NCI-H524 (cell line): ENCODE data around the gene ZFYVE16.
"Not testable (repeated sequence)": the region's sequence is repeated elsewhere in the genome, so short reads cannot be mapped to it uniquely, and the experiment has no call there.

Experiments used
- DNase-seq, 2 experiments: peaks; one replicate each; lab custom pipeline; 2025; lab: John Stamatoyannopoulos, UW

Gene ZFYVE16

GRCh38 chr5:80409367-80409966 lies 1.6 kb downstream of the ZFYVE16 start:
- peak in 1 of 2 experiments; percentile 34 for DNase-seq

- DNase-seq: no peak
These were observed 3.8 kb downstream of the ZFYVE16 start for GRCh38 chr5:80411589-80412219.

- DNase-seq: no peak
These were observed 6.2 kb downstream of the ZFYVE16 start for GRCh38 chr5:80414113-80414512.

DNA sequence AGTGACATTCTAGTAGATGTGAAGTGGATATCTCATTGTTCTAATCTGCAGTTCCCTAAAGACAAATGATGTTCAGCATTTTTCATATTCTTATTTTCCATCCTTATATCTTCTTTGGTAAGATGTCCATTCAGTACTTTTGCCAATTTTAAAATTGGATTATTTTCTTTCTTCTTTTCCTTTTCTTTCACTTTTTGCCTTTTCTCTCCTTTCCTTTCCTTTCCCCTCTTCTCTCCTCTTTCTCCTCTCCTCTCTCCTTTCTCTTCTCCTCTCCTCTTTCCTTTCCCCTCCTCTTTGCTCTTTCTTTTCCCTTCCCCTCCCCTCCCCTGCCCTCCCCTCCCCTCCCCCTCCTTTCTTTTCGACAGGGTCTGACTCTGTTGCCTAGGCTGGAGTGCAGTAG lies 10.1 kb downstream of the ZFYVE16 start:
- no peak for DNase-seq

DNA sequence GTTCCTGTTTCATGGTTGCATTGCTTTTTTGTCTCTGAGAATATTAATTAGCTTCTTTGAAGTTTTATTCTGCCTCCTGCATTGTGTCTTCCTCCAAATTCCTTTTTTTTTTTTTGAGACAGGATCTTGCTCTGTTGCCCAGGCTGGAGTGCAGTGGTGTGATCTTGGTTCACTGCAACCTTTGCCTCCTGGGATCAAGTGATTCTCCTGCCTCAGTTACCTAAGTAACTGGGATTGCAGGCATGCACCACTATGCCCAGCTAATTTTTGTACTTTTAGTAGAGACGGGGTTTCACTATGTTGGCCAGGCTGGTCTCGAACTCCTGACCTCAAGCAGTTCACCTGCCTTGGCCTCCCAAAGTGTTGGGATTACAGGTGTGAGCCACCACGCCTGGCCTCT lies 16.5 kb downstream of the ZFYVE16 start:
- DNase-seq: not testable (repeated sequence)

DNA sequence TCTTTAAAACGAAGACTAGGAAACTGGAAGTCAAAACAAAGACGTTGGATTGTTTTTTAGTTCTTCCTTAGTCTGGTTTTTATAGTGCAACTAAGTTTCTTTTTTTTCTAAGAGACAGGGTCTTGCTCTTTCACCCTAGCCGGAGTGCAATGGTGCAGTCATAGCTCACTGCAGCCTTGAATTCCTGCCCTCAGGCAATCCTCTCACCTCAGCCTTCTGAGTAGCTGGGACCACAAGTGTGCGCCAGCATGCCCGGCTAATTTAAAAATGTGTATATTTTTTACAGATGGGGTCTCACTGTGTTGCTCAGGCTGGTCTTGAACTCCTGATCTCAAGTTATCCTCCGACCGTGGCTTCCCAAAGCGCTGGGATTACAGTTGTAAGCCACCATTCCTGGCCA lies 27.6 kb downstream of the ZFYVE16 start:
- DNase-seq: no peak

- DNase-seq: no peak
These were observed 29.5 kb downstream of the ZFYVE16 start for GRCh38 chr5:80437326-80437725.

- DNase-seq: no peak
These were observed 30.9 kb downstream of the ZFYVE16 start for GRCh38 chr5:80438739-80439138.

DNA sequence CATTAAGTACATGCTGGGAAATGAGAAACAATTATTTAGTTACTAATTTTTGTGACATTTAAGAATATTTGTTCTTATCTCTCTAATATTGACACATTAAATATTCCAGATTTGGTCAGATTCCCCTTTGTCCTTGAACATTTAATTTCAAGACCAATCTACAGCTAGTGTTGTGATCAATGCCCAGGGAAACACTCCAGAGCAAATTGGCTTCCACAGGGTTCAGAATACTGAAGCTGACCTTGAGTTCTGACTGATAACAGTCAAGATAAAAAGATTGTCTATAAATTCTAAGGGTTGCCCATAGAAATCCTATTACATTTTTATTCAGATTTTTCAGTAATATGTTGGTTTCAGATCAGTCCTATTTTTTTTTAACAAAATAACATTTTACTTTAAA lies 31.3 kb downstream of the ZFYVE16 start:
- no peak for DNase-seq

DNA sequence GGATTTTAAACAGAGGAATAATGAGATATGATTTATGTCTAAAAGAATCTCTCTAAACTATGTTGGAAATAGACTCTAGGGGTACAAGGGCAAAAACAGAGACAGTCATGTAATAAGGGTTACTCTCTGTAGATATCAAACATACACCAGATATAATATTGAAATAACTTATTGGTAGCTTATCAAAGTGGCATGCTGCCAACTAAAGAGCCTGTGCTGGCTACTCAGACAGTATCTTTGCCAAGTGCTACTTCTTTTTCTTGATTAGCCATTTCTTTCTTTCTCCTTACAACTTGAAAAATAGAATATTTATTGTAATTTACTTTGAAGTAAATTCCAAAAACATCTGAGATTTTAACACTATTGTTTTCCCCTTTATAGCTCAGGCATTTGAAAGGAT lies 34.9 kb downstream of the ZFYVE16 start:
- DNase-seq: no peak

GRCh38 chr5:80453366-80453765 lies 45.5 kb downstream of the ZFYVE16 start:
- no peak for DNase-seq

DNA sequence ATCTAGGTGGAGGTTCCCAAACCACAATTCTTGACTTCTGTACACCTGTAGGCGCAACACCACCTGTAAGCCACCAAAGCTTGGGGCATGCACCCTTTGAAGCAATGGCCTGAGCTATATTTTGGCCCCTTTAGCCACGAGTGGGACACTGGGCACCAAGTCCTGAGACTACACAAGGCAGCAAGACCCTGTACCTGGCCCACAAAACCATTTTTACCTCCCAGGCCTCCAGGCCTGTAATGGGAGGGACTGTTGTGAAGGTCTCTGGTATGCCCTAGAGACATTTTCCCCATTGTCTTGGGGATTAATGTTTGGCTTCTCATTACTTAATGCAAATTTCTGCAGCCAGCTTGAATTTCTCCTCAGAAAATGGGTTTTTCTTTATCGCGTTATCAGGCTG lies 55.4 kb downstream of the ZFYVE16 start:
- DNase-seq: no peak

DNA sequence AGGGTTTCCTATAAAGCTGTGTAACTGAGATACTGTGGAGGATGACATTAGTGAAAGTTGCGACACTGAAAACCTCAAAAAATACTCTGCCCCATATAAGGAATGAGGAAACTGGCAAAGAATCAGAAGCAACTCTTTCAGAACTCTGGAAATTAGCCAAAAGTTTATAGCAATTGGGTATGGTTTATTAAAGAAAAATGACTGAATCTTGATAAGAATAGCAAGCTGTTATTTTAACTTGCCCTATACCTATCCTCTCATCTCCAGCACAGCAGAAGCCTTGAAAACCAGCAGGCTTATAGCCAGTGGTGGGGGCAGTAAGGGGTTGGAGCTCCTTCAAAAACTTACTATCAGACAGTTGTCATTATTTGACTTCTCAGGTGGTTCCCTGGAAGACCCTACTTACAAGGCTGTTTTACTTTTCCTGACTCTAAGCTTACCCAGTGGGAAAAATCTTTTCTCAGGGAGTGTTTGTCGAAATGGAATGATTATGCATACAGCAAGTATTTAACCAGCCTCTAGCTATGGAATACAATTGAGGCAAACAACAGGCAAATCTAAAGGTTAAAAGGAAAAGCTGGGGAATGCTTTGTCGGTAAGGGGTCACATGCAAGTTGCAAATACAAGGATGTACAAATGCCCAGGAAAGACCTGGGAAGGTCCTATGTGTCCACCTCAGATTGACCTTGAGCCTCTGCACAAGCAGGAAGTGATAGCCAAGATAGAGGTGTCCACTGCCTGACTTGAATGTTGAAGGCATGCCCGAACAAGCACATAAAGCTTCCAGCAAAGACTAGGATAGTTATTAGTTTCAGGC lies 59.0 kb downstream of the ZFYVE16 start:
- no peak for DNase-seq

GRCh38 chr5:80468131-80468530 lies 60.3 kb downstream of the ZFYVE16 start:
- DNase-seq: no peak

- not testable (repeated sequence) for DNase-seq
These were observed 62.8 kb downstream of the ZFYVE16 start for GRCh38 chr5:80470631-80471030.

GRCh38 chr5:80474929-80475328 lies 67.1 kb downstream of the ZFYVE16 start:
- DNase-seq: no peak

DNA sequence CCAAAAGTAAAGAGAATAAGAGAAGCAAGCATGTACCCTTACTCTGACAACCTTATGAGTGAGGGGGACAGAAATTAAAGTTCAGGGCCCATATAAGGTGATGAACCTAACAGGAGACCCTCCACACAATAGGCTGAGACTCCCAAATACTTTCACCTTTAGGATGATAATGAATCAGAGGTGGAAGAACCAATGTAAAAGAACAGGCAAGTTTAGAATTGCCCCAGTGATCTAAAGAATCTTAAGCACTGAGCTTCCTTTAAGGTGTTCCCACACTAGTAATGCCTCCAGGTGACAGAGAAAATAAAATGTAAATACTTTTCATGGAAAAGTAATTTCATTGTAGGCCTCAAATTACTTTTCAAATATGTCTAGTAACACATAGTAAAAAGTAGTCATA lies 71.8 kb downstream of the ZFYVE16 start:
- no peak for DNase-seq

GRCh38 chr5:80480354-80480753 lies 72.5 kb downstream of the ZFYVE16 start:
- DNase-seq: no peak

- peak in 1 of 2 experiments; percentile 35 for DNase-seq
These were observed 73.4 kb downstream of the ZFYVE16 start for GRCh38 chr5:80481019-80481893.

GRCh38 chr5:80482578-80482977 lies 74.7 kb downstream of the ZFYVE16 start:
- DNase-seq: no peak

DNA sequence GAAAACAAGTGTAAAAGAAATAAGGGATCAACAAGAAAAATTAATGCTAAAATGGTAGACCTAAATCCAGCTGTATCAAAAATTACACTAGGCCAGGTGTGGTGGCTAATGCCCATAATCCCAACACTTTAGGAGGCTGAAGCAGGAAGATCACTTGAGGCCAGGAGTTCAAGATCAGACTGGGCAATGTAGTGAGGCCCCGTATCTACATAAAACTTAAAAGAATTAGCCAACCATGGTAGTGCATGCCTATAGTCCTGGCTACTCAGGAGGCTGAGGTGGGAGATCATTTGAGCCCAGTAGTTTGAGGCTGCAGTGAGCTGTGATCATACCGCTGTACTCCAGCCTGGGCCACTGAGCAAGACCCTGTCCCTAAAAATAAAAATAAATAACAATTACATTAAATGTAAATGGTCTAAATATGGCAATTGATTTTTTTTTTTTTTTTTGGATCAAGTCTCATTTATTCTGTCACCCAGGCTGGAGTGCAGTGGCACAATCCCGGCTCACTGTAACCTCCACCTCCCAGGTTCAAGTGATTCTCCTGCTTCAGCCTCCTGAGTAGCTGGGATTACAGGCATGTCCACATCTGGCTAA lies 75.9 kb downstream of the ZFYVE16 start:
- DNase-seq: no peak

GRCh38 chr5:80487444-80487828 lies 79.6 kb downstream of the ZFYVE16 start:
- DNase-seq: no peak
